Ovary (tissue), 9 donors: ENCODE results near the gene MCOLN3. TPM values are rescaled to one million over a fixed set of nuclear protein-coding genes. Genes with fewer than 3 reads are reported as not detected.

ENCODE experiments used
- DNase-seq, 5 donors: peaks; one replicate each; pipeline ENCODE4 v3.0.0-alpha.2; 2019 to 2020
- H3K27ac ChIP-seq, 2 donors: fragments of 200-600 bp; one replicate each; pipeline versions ENCODE4 v1.5.1 to v1.8.0; 2019 to 2022
- H3K27me3 ChIP-seq: fragments of 200-600 bp; one replicate; pipeline ENCODE4 v1.8.0; 2022
- H3K36me3 ChIP-seq: fragments of 200-600 bp; sonication (generic); one replicate; pipeline ENCODE4 v1.5.1; 2019
- H3K4me1 ChIP-seq: one replicate; pipeline ENCODE4 v1.8.1; 2013; ENCODE audit warnings: mild to moderate bottlenecking, moderate library complexity; ENCODE audit not compliant: insufficient read depth
- H3K4me3 ChIP-seq: fragments of 200-600 bp; sonication (generic); one replicate; pipeline ENCODE4 v1.5.1; 2017
- H3K9me3 ChIP-seq, 2 donors: fragments of 200-600 bp in 1 of 2; sonication (generic) in 1 of 2; one replicate each; pipeline versions ENCODE4 v1.5.1 to v1.8.1; 2013 to 2019; ENCODE audit warnings: mild to moderate bottlenecking in 1 of 2, moderate library complexity in 1 of 2
- CTCF ChIP-seq, 3 donors: fragments of 450-650 bp in 2 of 3; fragments of 200-600 bp in 1 of 3; IDR thresholded peaks; one replicate each; pipeline versions ENCODE4 v1.5.1 to v1.8.0; 2016 to 2022; ENCODE audit warnings: antibody characterized with exemption in 3 of 3, mild to moderate bottlenecking in 1 of 3
- EP300 ChIP-seq: sonication (generic); formaldehyde crosslinking; IDR thresholded peaks from one replicate; pipeline ENCODE4 v1.6.1; 2017; ENCODE audit warnings: antibody characterized with exemption
- POLR2A ChIP-seq: fragments of 450-650 bp; IDR thresholded peaks from one replicate; pipeline ENCODE4 v1.6.1; 2017; ENCODE audit warnings: antibody characterized with exemption, mild to moderate bottlenecking, moderate library complexity
- WGBS, 3 donors: extraction: QIAGEN DNeasy Blood & Tissue Kit in 1 of 3; methylation state at CpG; one replicate each; pipeline versions ENCODE4 v1.1.5 to v1.1.7; 2013 to 2017; 5-methylcytosine and 5-hydroxymethylcytosine counted together
- intact Hi-C, 4 donors: fragments of 100-400 bp; cut with DNase I; formaldehyde crosslinking; loops; one replicate each; pipeline versions ENCODE4 v1.11.0 to v1.15.1; 2022 to 2023
- polyA plus RNA-seq, 2 donors: library from polyadenylated mRNA; stranded (reverse); fragments of 200-250 nt in 1 of 2; fragments of 350-450 nt in 1 of 2; fragmentation: Illumina TruSeq in 1 of 2; extraction: RNeasy Lipid Tissue Mini Kit (QIAGEN cat#74804) in 1 of 2; gene quantifications; one replicate each; pipeline ENCODE4 v1.2.3, GENCODE V29; 2013 to 2014
- total RNA-seq, 7 donors: library from RNA; depleted of rRNA in 2 of 7; stranded (reverse); fragments of >200 nt in 2 of 7; fragmentation: NEBNext Ultra II Directional in 3 of 7; extraction: Animal tissue kit (Norgen Biotek cat#: 25700) in 3 of 7; gene quantifications; one replicate each; pipeline versions ENCODE4 v1.1.0 to v1.2.4, GENCODE V29; 2016 to 2023
- donor health status: DM: no; HTN: no; CAD: no; lungs with moderate emphysema.
- donor health status: DM: no; HTN: no; CAD: no.
- donor health status: Bipolar disorder and iron deficiency.
- donor health status: DM: yes; HTN: yes; CAD: no.
- donor health status: DM: no; HTN: no; CAD: no.
- donor health status: DM: yes; HTN: yes; CAD: no.

MCOLN3 gene
- total and polyA plus RNA-seq, 9 donors = 0.71 to 8.3 (median 3.6) TPM

GRCh38 chr1:85078903-85079302, 30.6 kb upstream of the MCOLN3 start:
- H3K27ac ChIP-seq = no peak overlapping the region
- no peaks in the 10 kb centered on the region for H3K9me3 ChIP-seq
- no peak overlapping the region for H3K4me3 ChIP-seq
- H3K4me1 ChIP-seq = no peaks in the 10 kb centered on the region
- no peaks in the 10 kb centered on the region for H3K36me3 ChIP-seq
- TF ChIP-seq CTCF (IDR thresholded peaks at IDR 0.05) (no peak), POLR2A (no peak), EP300 (no peak)
- H3K27me3 ChIP-seq = no peaks in the 10 kb centered on the region
- no peak for DNase-seq
- intact Hi-C loops = no loop called here
- 20 to 24% (median 21%) methylated on average over 3 of the region's 3 CpGs for WGBS, 3 donors

GRCh38 chr1:85074365-85074964, 26.2 kb upstream of the MCOLN3 start:
- no peak overlapping the region for H3K4me3 ChIP-seq
- no peaks in the 10 kb centered on the region for H3K27me3 ChIP-seq
- H3K4me1 ChIP-seq = no peaks in the 10 kb centered on the region
- DNase-seq = no peak
- no peaks in the 10 kb centered on the region for H3K9me3 ChIP-seq
- no peak overlapping the region for H3K27ac ChIP-seq
- TF ChIP-seq EP300 (no peak), POLR2A (no peak)
- WGBS, 3 donors = 94 to 97% (median 95%) methylated on average over 3 of the region's 3 CpGs
- H3K36me3 ChIP-seq = no peaks in the 10 kb centered on the region
- intact Hi-C loops = no loop called here

DNA sequence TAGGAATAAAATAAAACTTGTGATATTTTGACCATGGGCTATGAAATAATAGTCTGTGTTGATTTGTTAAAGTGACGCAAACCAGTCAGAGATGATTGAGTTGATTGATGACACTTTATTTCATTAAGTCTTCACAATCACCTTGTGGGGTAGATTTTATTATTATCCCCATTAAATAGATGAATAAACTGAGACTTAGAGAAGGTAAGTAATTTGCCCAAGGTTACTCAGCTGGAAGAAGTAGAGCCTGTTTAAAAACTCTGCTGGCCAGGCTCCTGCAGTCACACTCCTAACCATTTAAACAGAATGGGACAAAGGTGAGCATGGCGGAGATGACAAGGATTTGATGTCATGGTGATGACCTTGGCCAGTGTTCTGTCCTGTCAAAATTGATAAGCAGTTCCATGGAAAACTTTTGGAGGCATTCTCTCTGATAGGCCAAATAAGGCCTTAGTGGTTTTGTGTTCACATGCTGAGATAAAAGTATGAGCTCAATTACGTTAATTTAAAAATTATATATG, 22.7 kb upstream of the MCOLN3 start:
- WGBS, 3 donors = 88 to 96% (median 88%) methylated on average over 3 of the region's 3 CpGs
- H3K4me3 ChIP-seq = no peak overlapping the region

DNA sequence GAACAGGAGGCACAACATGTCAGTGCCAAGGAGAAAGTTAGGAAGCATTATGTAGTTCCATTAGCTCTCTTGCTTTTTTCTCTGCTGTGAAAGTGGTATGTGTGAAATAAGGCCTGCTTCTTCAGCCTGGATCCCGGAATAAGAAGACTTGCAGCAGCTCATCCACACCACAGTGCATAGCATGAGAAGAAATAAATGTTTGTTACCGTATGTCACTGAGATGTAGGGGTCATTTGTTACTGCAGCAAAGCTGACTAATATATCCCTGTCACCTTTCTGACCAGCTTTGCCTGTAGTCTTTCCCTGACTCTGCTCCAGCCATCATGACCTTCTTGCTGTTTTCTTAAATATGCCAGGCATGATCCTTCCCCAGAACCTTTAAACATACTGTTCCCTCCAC, 20.5 kb upstream of the MCOLN3 start:
- no peak for DNase-seq
- no peaks in the 10 kb centered on the region for H3K27me3 ChIP-seq
- intact Hi-C loops = loop anchor here in 1 of 4 donors (5.0 kb wide), 1 partner anchor 997 kb away; no protein-coding TSS in a partner anchor
- H3K4me3 ChIP-seq = no peak overlapping the region
- H3K27ac ChIP-seq = no peak overlapping the region
- H3K36me3 ChIP-seq = no peaks in the 10 kb centered on the region
- 95 to 97% (median 97%) methylated on average over 2 of the region's 2 CpGs for WGBS, 3 donors
- no peak for TF ChIP-seq POLR2A
- TF ChIP-seq EP300 = no peak
- no peak for TF ChIP-seq CTCF (IDR thresholded peaks at IDR 0.05)
- no peaks in the 10 kb centered on the region for H3K4me1 ChIP-seq
- no peaks in the 10 kb centered on the region for H3K9me3 ChIP-seq

More for the DNA sequence above, 22.7 kb upstream of the MCOLN3 start:
- H3K27me3 ChIP-seq = no peaks in the 10 kb centered on the region
- H3K4me1 ChIP-seq = no peaks in the 10 kb centered on the region
- TF ChIP-seq POLR2A (no peak), EP300 (no peak), CTCF (IDR thresholded peaks at IDR 0.05) (no peak)
- no peaks in the 10 kb centered on the region for H3K9me3 ChIP-seq
- DNase-seq = no peak
- intact Hi-C loops = no loop called here
- no peaks in the 10 kb centered on the region for H3K36me3 ChIP-seq
- no peak overlapping the region for H3K27ac ChIP-seq

DNA sequence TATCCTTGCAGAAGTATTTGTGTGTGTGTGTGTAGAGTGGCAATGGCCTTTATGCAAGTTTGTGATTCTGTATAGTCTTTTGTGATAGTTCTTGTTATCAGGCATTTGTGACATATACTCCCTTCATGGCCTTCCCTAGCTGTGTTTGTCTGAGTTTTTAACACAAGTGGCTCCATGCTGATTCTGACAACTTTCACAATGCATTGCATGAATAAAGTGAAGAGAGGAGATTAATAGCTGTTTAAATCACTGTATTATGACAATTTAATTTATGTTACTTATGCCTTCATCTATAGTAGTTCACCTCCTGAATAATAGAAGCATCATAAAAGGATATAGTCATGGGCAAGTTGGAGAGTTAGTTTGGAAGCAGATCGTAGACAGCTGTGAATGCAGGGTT, 17.2 kb upstream of the MCOLN3 start:
- Histone ChIP-seq H3K9me3 (no peaks in the 10 kb centered on the region), H3K27ac (no peak overlapping the region), H3K36me3 (no peaks in the 10 kb centered on the region), H3K27me3 (no peaks in the 10 kb centered on the region), H3K4me1 (no peaks in the 10 kb centered on the region), H3K4me3 (no peak overlapping the region)
- no peak for TF ChIP-seq POLR2A
- no peak for TF ChIP-seq CTCF (IDR thresholded peaks at IDR 0.05)
- no peak for TF ChIP-seq EP300
- no peak for DNase-seq
- WGBS, 3 donors = 80 to 92% (median 83%) methylated on average over 1 of the region's 1 CpG
- intact Hi-C loops = loop anchor here in 1 of 4 donors (5.0 kb wide), 1 partner anchor 993 kb away; no protein-coding TSS in a partner anchor
